Activated CD8-positive, alpha-beta memory T cell treated with anti-CD3 and anti-CD28 coated beads, Interleukin-2, amount 50 U/mL, for 4 hours (primary cell): ENCODE data around the gene BCL11B.

Experiments used
- DNase-seq: peaks from one replicate; pipeline ENCODE4 v3.0.0-alpha.2; 2020

BCL11B gene

DNA sequence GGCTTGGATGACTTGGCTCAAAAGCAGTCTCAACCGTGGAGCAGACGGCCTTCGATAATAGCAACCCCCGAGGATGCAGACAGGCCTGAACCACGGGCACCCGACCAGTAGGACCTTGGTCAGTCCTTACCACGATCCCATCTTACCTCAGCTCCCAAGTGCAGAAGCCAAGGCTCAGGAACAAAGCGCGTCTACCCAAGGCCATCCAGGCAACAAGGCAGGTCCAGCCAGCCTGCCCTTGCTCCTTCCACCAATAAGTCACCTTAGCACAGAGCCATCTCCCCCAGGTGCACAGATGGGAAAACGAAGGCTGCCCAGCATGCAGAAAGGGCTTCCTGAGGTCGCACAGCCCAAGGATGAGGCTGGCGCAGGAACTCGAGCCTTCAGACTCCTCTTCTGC, 77.3 kb downstream of the BCL11B start:
- DNase-seq = no peak

DNA sequence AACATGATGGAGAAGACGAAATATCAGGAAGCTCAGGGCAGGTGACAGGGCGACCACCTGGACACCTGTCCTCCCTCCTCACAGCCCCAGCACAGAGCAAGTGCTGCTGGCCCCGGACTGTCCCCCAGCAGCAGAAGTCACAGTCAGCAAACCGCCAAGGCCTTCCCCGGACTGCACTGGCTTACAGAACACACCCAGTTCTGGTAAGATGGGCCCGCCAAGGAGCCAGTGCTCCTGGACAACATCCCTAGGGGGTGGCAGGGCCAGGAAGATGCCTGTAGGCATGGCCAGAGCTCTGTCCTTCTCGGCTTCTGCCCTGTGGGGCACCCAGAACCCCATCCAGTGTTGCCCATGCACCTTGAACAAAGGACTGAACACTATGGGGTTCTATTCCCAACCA, 77.9 kb downstream of the BCL11B start:
- no peak for DNase-seq

DNA sequence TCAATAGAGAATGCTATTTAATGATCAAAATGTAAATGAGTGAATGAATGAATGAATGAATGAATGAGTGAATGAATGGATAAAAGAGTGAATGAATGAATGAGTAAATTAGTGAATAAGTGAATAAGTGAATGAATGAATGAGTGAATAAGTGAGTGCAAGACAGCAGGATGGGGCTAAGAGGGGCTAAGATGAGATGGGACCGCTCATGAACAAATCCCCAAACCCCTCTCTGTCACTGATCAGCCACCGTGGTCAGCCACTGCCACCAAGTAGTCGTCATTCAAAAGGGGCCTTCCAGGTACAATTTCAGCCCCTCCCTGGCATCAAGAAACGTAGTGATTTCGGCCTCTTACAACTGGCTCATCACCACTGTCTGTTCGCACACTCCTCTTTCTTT, 79.2 kb downstream of the BCL11B start:
- DNase-seq = no peak

DNA sequence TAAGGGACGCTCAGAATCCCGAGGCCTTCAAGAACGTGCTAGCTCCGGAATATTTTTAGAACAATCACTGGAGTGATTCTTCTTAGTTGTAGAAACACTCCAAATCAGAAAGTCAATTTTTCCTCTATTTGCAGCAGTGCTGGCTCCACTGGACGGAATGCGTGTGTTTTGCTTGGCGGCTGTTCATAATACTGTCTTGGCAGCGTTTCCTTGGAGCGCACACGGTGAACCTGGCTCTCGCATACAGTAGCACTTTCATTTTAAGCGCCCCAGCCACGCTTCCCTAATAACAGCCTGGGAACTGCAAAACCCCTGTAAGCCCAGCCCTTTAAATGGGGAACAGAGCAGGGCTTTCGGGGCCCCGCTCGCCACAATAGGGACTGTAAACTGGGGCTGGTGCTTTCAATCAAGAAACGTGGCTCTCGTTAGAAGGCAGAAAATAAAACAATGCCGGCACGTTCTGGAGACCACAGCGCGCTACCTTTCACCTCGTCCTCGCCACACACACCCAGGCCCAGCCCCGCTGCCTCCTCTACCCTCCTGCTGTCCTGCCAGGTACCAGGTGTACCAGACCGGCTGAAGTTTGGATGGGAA, 79.9 kb downstream of the BCL11B start:
- no peak for DNase-seq

DNA sequence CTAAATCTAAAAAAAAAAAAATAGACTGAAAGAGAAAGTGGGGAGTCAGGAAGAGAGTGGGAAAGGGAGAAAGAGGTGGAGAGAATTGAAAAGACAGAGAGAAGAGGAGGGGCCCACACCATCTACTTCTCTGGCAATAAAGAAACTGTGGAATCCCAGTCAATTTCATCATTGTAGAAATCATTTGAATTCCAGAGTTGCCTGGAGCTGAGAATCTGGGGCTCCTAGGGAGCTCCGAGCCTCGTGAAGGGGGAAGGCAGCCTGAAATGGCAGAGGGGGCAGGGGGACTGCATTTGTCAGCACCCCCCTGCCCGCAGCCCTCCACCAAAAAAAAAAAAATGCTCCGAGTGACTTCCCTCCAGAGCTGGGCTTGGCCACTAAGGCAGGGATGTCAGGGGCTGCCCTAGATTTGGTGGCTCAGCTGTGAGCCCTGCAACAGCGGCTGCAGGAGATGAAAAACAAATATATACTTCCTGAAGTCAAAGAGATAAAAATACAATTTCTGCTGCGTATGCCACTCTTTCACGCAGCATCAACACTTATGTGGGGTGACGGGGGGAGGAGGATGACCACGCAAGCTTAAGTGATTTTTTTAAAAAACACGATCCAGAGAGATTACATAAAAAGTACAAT, 80.5 kb downstream of the BCL11B start:
- DNase-seq = peak; percentile 20

DNA sequence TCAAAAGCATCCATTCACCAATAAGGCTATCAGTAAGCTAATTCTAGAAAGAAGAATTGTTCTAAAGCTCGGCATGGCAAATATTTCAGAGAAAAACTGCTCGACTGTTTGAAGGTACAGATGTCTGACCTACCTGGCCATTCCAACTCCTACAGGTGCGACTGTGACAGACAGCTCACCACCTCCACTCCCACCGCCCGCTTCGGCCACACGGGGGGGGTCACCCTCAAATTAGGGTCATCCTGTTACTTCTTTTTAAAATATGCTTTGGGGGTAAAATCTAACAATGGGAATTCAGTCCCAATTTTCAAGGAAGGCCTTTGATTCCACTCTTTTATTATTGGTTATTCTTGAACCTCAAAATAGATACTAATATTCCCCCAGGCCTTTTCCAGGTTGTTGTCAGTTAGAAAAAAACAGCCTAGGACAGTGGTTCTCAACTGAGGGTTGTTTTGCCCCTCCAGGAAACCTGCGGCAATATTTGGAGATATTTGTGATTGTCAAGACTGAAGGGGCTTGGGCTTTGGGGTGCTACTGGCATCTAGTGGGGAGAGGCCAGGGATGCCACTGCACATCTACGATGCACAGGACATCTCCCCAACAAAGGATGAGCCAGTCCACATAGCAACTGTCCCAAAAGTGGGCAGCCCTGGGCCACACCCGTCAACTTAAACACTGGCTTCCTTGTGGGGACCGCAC, 81.2 kb downstream of the BCL11B start:
- DNase-seq = peak; percentile 45

DNA sequence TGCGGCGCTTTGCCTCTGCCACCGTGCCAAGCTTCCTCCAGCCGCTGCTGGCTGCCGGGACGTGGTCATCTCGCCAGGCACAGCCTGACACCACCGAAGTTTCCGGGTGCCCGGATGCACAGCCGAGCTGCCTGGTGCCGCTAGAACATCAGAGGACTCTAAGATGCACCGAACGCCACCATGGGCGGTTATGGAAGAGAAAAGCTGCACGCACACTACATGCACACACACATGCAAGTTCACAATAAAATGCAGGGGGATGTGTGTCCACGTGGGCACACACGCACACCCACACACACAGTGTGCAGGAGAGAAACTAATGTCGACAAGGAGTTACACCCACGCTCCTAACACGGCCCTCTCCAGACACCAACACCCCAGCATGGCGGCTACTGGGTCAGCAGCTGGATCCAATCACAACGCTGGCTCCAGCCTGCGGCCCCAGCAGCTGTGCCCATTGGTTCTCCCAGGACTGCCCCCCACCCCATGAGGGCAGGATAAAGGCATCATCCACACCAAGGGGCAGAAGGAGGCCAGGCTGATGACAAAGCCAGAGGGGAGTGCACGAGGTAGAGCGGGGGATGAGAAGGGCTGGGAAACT, 82.7 kb downstream of the BCL11B start:
- DNase-seq = peak; percentile 42

DNA sequence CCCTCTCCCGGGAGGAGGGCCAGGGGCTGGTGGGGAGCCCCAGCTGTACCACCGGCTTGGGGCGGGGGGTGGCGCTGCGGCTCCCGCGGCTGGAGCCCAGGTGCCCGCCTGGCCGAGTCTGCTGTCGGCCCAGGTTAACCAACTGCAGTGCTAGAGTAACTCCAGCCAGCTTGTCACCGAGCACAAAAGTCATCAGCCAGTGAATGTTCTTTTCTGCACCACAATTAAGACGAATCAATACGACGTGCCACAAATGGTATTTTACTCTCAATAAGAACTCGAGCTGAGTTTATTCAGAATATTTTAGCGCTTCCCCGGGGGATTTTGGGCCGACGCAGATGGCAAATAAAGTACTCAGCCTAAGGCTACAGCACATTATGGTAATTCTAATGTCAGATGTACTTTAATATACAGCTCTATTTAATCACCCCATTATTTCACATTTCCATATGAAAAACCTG, 83.2 kb downstream of the BCL11B start:
- DNase-seq = peak; percentile 43

DNA sequence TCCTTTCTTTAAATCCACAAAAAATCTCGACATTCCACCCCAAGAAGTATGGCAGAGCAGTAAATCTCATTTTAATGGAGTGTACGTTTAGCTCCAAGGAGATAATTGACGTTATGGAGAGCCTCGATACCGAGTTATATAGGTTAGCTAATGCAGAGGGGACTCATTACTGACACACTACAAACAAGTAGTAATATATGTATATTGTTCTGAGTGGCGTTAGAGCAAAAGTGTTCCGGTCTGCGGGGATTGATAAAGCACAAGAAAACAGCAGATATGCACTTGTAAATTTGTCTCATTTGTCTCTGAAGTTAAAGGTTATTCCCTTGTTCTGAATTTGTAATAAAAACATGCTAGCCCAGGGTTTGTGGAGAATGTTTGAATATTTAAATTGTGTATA, 84.1 kb downstream of the BCL11B start:
- peak; percentile 13 for DNase-seq

DNA sequence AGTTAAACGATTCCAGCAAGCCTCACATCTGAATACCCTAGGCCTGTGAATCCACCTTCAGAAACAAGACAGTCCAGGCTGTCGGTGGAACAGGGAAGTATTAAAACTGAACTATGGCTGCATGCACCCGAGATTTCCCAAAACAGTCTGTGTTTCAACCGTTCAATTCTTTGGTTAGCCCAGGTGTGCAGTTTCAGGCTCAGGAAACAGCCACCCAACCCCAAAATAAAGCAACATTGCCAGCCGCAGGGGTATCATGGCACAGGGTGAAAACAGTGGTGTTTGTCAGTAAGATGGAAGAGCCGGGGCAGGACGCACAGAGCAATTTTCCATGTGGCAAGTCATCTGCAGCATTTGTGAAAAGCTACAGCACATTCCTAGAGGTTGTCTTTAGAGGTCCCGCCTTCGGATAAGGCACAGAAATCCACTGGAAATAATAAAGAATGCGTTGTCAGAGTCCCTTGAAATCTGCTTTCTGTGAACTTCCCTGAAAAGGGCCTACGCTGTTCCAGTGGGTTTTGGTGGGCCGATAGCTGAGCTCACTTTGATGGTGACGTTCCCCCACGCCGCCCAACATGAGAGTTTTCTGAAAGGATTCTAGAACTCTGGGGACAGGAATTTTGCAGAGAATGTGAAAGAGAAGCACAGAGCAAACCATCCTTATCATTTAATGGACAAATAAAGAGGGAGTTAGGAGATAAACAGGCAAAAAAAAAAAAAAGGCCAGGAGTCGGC, 84.9 kb downstream of the BCL11B start:
- peak; percentile 21 for DNase-seq

DNA sequence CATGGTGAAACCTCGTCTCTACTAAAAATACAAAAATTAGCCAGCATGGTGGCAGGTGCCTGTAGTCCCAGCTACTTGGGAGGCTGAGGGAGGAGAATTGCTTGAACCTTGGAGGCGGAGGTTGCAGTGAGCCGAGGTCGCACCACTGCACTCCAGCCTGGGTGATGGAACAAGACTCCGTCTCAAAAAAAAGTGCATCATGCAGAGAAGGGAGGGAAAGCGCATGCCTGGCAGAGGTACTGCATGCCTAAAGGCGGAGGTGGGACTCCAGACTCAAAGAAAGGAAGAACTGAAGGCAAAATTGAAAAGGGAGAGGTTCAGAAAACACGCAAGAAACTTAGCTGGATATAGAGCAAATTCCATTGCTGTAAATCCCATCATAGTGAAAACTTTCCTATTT, 85.7 kb downstream of the BCL11B start:
- peak; percentile 14 for DNase-seq

DNA sequence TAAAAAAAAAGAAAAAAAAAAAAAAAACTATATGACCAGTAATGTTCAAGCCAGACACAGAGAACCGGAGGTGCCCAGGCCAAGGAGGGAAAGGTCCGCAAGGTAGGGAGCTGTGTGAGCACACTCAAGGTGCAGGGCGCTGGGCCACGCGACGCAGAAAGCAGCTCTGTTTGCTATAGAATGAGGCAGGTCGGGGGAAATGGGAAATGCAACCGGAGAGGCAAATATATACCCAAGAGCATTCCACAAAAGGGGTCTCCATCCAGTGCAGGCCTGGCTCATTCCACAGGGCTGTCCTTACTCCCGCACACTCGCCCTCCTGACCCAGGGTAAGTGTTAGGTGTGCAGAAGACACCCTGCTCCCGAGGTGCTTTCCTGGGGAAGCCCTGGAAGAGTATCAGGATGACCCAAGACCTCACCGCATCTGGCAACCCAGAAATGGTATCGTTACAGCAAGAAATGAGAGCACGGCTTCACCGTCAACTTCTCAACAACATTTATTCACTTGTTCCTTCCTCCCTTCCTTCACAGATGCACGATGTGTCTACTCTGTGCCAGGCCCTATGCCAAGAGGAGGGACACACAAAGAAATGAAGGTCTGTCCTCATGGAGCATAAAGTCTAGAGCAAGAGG, 86.4 kb downstream of the BCL11B start:
- DNase-seq = peak; percentile 12

DNA sequence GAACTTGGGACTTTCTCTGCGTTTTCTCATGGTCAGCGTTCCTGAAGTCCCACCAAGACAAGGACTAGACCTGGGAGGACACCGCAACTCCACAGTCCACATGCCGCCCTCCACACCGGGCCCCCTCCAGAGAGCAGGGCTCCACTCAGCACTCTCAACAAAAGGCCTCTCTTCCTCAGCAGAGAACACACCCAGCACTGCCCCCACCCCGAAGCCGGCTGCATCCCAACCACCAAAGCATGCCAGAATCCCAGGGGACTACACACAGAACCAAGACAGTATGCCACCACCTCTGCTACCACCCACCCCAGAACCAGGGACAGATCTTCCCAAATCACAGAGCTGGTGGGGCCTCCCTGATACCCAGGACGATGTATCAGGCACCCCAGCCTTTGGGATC, 88.3 kb downstream of the BCL11B start:
- DNase-seq = peak; percentile 14

DNA sequence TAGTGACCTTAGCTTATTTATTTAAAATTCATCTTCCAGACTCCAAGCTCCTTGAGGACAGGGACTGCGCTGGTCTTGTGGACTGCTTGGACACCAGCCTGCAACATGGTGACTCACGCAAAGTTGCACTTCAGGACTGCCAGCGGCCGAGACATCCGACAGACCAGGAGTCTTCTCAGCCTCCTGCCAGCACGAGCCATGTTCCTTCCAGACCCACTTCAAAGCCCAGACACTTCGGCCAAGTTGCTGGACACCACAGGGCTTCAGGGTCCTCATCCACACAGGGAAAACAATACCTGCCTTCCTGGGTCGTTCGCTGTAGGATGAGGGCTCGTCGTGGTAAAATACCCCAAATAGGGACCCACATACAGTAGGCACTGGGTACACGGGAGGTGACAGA, 88.7 kb downstream of the BCL11B start:
- peak; percentile 10 for DNase-seq

DNA sequence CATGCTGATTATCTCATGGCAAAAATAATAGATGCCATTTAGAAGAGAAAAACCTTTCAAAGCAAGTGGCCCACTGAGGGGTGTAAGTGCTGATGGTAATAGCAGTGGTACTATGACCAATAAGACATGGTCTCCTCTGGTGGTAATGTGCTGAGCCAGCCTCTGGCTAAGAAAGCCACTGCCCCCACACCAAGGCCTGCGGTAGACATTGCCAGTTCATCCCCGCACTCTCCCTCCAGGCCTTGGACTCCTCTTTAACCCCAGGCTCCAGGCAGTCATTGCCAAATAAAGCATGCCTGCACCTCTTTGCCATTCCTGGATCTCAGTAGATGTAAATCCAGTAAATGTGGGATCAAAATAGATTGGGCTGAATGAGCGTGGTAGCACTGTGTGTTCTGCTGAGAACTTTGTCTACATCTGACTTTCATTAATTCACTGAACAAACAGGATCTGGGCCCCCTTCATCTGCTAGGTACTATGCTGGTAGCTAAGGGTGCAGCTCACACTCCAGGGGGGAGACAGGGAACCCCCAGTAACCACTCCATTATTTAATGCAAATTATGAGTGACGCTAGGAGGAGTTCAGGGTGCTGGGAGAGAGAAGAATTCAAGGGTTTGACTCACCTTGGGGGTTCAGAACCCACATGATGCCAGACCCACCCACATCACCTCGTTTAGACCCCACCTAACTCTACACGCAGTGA, 89.3 kb downstream of the BCL11B start:
- no peak for DNase-seq

DNA sequence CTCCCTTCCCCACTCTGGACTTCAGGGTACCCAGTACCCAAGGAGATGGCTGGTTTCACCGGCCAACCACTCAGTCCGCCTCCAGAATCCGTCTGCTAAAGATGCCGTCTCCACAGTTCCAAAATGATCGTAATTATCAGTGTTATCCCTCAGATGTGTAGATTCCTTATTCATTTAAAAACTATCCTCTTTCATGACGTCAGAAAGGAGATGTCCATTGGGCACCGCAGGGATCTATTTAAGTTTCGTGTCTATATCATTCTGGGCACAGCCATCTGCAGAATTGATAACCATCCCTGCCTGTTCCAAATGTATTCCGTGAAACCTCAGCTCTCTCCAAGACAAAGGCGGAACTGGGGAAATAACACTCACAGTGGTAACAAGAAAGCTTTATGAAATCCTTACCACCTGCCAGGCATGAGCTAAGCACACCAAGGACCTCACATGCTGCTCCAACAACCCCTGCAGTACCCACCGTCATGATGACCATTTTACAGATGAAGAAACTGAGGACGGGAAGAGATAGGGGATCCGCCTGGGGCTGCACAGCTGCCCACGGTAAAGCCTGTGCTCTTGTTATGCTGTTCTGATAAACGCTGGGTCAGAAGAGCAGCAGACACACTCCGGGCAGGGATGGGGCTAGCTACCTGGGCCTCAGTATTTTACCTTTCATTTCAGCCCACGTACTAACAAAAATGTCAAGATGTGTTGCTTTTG, 90.0 kb downstream of the BCL11B start:
- DNase-seq = no peak

DNA sequence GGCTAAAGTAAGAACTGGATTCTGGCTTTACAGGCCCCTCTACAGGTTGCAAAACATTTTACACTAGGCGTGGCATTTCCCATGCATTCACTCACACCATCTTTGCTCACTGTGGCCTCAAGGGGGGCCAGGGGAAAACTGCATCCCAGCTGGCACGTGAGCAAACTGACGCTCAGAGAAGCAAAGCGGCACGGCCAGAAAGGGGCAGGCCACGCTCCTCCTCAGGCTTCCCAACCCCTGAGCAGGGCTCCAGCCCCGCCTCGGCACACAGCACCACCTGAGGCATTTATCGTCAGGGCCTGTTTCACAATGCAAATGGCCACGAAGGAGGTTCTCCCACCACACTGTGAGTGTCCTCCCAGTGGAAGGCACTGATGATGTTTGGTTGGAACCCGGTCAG, 90.8 kb downstream of the BCL11B start:
- no peak for DNase-seq

DNA sequence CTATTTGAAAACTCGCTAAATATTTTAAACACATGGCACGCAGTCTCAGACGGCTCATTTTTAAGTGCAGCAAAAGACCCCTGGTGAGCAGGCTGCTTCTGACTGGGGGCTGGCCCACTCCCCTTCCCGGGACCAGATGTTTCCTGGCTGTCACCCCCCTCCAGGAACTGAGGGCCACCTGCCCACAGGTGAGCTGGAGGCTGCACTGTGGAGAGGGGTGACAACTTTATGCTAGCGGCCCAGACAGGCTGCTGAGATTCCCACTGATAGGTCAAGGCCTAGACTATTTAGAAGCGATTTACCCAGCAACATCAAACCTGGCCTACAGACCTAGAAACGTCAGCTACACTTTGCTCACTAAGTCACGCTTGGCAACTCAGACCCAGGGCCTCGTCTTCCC, 92.1 kb downstream of the BCL11B start:
- no peak for DNase-seq

DNA sequence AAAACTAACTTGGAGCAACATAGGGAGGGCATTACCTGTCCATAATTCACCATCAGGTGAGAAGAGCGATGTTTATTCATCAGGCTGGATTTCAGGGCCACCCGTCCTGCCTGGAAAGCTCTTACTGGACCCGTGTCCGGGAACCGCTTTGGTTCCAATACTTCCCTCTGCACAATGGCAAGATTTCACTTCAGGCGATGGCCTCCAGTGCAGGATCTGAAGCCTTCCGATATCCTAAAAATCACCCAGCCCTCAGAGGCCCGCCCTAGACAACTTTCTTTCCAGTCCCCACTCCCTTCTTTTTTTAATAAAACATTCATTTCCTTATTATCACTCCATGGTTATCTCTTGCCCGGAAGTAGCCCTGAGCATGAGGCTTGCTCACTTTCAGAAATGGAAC, 92.5 kb downstream of the BCL11B start:
- no peak for DNase-seq

DNA sequence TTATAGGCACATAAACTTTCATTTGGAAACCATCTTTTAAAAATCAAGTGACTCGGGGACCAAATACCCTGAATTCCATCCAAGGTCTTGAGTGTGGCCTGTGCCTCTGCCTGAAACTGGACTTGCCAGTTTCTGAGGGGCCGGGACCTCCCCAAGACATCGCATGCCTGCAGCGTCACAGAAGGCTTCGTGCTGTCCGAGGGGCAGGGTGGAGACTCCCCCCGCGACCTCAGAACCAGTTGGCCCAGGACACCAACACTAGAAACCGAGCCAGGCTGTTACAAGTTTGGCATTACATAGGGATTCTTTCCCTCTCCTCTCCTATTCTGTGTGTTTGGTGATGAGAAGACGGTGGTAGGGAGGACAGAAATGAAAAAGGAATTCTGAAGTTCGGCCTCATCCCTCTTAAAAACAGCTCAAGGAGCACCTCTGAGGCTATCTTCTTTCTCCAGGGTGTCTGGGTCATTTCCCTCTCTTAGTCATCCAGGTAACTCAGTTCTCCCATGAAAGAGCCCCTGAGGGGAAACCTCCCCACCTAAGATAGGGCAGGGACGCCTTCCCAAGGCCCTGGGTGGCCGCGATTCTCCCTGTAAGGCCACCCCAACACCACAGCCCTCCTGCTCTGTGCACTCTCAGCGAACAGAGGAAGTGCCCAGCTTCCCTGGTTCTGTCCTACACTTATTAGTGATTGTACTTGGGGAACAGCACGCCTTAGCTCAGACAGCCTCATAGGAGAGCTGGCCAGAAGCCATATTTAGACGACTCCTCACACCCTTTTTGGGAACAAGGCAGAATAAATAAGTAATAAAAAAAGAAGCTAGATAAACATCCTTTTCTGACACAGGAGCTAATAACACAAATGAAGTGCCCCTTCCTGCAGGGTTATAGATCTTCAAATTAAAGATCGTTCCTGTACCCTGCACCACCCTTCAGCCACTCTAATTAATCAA, 93.8 kb downstream of the BCL11B start:
- DNase-seq = no peak
